Endothelial cell of umbilical vein (primary cell): ENCODE data around the gene DNAJC28. TPM values are rescaled to one million over a fixed set of nuclear protein-coding genes. Genes with fewer than 3 reads are reported as not detected.
A peak's percentile ranks its signal among the peaks of the same experiment; 100 is the strongest.

Experiments
- BruUV-seq: library from RNA; stranded (reverse); fragments of 400-500 nt; replicated peaks from 2 replicates; lab custom pipeline; 2021; lab: Mats Ljungman, UMichigan
- CTCF ChIA-PET: fragments of 300-600, 350-600 bp; sonication (Branson Sonifier 250); formaldehyde crosslinking; loops from one replicate; lab custom pipeline; 2021; ENCODE audit warnings: antibody characterized with exemption, inconsistent platforms; lab: Charles Lee
- POLR2A ChIA-PET: fragments of 300-600, 350-600 bp; sonication (Branson Sonifier 250); formaldehyde crosslinking; loops from one replicate; lab custom pipeline; 2021; ENCODE audit warnings: antibody characterized with exemption, inconsistent platforms; lab: Charles Lee
- DNase-seq: peaks from one replicate; pipeline ENCODE4 v3.0.0-alpha.2; 2011; ENCODE audit warnings: low read depth, low spot score
- FAIRE-seq: peaks from 2 replicates; lab custom pipeline; 2011; peaks lifted over from hg19 to GRCh38; lab: Jason Lieb, UNC
- H2AFZ ChIP-seq: 2 replicates; pipeline ENCODE4 v1.6.0; 2012; ENCODE audit warnings: low read depth, low read length, control low read depth, inconsistent platforms
- H3K27ac ChIP-seq: 2 replicates; pipeline ENCODE4 v1.5.1; 2011; ENCODE audit warnings: low read depth, mild to moderate bottlenecking, control low read depth, low read length, moderate library complexity; ENCODE audit not compliant: insufficient read depth
- H3K27me3 ChIP-seq, 2 experiments: 2 replicates each; pipeline versions ENCODE4 v1.6.0 to v1.6.1; 2011; ENCODE audit warnings: low read length in 2 of 2, mixed read lengths in 1 of 2; ENCODE audit not compliant: control insufficient read depth in 2 of 2, insufficient read depth in 2 of 2
- H3K36me3 ChIP-seq, 2 experiments: 2 replicates in 1 of 2; 3 replicates in 1 of 2; pipeline ENCODE4 v1.5.1; 2011; ENCODE audit warnings: low read length in 2 of 2, mild to moderate bottlenecking in 1 of 2, moderate library complexity in 1 of 2; ENCODE audit not compliant: control insufficient read depth in 2 of 2, insufficient read depth in 2 of 2; ENCODE audit errors: extremely low read depth in 1 of 2
- H3K4me1 ChIP-seq: 3 replicates; pipeline ENCODE4 v1.5.1; 2011; ENCODE audit warnings: mild to moderate bottlenecking, low read length; ENCODE audit not compliant: control insufficient read depth, insufficient read depth; ENCODE audit errors: extremely low read depth
- H3K4me2 ChIP-seq: 2 replicates; pipeline ENCODE4 v1.6.1; 2011; ENCODE audit warnings: low read length, control low read depth, mixed read lengths; ENCODE audit not compliant: insufficient read depth
- H3K4me3 ChIP-seq, 3 experiments: fragments of 200-600 bp in 1 of 3; sonication (generic), shearing (Covaris generic) in 1 of 3; replicated peaks in 1 of 3; 2 replicates each; pipeline ENCODE4 v1.5.1; 2011 to 2016; ENCODE audit warnings: control low read depth in 3 of 3, low read length in 3 of 3, mild to moderate bottlenecking in 2 of 3, inconsistent platforms in 1 of 3, low read depth in 1 of 3, moderate library complexity in 1 of 3; ENCODE audit not compliant: insufficient read depth in 1 of 3
- H3K79me2 ChIP-seq: 2 replicates; pipeline ENCODE4 v1.6.0; 2012; ENCODE audit warnings: low read length, inconsistent platforms; ENCODE audit not compliant: control insufficient read depth, insufficient read depth
- H3K9ac ChIP-seq: replicated peaks from 2 replicates; pipeline ENCODE3; 2011; ENCODE audit warnings: low read length, control low read depth; ENCODE audit not compliant: insufficient read depth; ENCODE audit errors: extremely low read depth
- H3K9me1 ChIP-seq: replicated peaks from 3 replicates; pipeline ENCODE4 v1.6.0; 2011; ENCODE audit warnings: mild to moderate bottlenecking, low read length; ENCODE audit not compliant: control insufficient read depth, insufficient read depth; ENCODE audit errors: extremely low read depth
- H3K9me3 ChIP-seq: replicated peaks from 2 replicates; pipeline ENCODE4 v1.5.1; 2012; ENCODE audit warnings: low read length, inconsistent platforms; ENCODE audit not compliant: control insufficient read depth, insufficient read depth
- H4K20me1 ChIP-seq: replicated peaks from 2 replicates; pipeline ENCODE3; 2011; ENCODE audit warnings: mild to moderate bottlenecking, low read length; ENCODE audit not compliant: control insufficient read depth, insufficient read depth; ENCODE audit errors: extremely low read depth
- CTCF ChIP-seq, 2 donors: IDR thresholded peaks; 1 replicate in 1 of 2; 2 replicates in 1 of 2; pipeline ENCODE4 v1.5.1; 2011; ENCODE audit warnings: low read length in 2 of 2, mild to moderate bottlenecking in 2 of 2, moderate library complexity in 2 of 2, control low read depth in 1 of 2, inconsistent platforms in 1 of 2, low read depth in 1 of 2; ENCODE audit not compliant: insufficient read depth in 1 of 2; ENCODE audit errors: extremely low read depth in 1 of 2
- EZH2 ChIP-seq: IDR thresholded peaks from 2 replicates; pipeline ENCODE4 v1.6.1; 2012; ENCODE audit warnings: borderline replicate concordance, low read depth, mild to moderate bottlenecking, moderate library complexity, low read length, inconsistent platforms; ENCODE audit not compliant: severe bottlenecking
- FOS ChIP-seq: IDR thresholded peaks from 2 replicates; pipeline ENCODE4 v1.6.1; 2011; ENCODE audit warnings: mild to moderate bottlenecking, low read length, moderate library complexity, borderline replicate concordance; ENCODE audit not compliant: insufficient read depth
- GATA2 ChIP-seq: IDR thresholded peaks from 2 replicates; pipeline ENCODE4 v1.7.0; 2011; ENCODE audit warnings: low read depth, mild to moderate bottlenecking, moderate library complexity, mixed read lengths, low read length; ENCODE audit not compliant: insufficient read length, insufficient read depth
- JUN ChIP-seq: IDR thresholded peaks from 2 replicates; pipeline ENCODE4 v1.6.1; 2011; ENCODE audit warnings: borderline replicate concordance, low read depth; ENCODE audit not compliant: insufficient read length, insufficient read depth
- MAX ChIP-seq: IDR thresholded peaks from 2 replicates; pipeline ENCODE4 v1.6.1; 2011; ENCODE audit not compliant: insufficient read depth, insufficient read length
- MYC ChIP-seq: IDR thresholded peaks from one replicate; pipeline ENCODE4 v1.6.1; 2011; ENCODE audit warnings: mild to moderate bottlenecking, low read depth, low read length
- POLR2A ChIP-seq: IDR thresholded peaks from 2 replicates; pipeline ENCODE4 v1.6.1; 2012; ENCODE audit warnings: low read depth, mild to moderate bottlenecking, control low read depth, low read length
- POLR2AphosphoS5 ChIP-seq: IDR thresholded peaks from 2 replicates; pipeline ENCODE4 v1.6.1; 2012; ENCODE audit warnings: low read depth, mild to moderate bottlenecking, control low read depth, low read length, moderate library complexity; ENCODE audit not compliant: insufficient read depth
- dilution Hi-C: fragments of 300-500 bp; cut with MboI; formaldehyde crosslinking; loops from one replicate; pipeline ENCODE4 v1.15.0; 2019; ENCODE audit warnings: low sequenced_read_pairs; ENCODE audit not compliant: extremely low pct_ligation_motif_present
- intact Hi-C: fragments of 100-400 bp; cut with micrococcal nuclease; formaldehyde crosslinking; loops from one replicate; pipeline ENCODE4 v1.10.0; 2022
- polyA plus RNA-seq, 4 experiments: library from polyadenylated mRNA; depleted of rRNA in 3 of 4; stranded (reverse) in 3 of 4; unstranded in 1 of 4; fragments of >200 nt; gene quantifications; 2 replicates each; pipeline versions ENCODE4 v1.2.1 to v1.2.3, GENCODE V29; 2011 to 2012; ENCODE audit warnings: missing spikeins in 1 of 4
- total RNA-seq: library from RNA; stranded (reverse); gene quantifications from 2 replicates; pipeline ENCODE4 v1.2.3, GENCODE V29; 2021

The DNAJC28 gene
- total and polyA plus RNA-seq, 2 donors (not counting 3 experiments of a cell fraction or from before 2014, with no cell fraction given) = 0.19 to 0.82 TPM

GRCh38 chr21:33481314-33481943 is 10.1 kb downstream of the DNAJC28 start:
- ChIA-PET CTCF (interaction anchor here (1.8 to 2.3 kb wide), 2 partner anchors 10 to 124 kb away, joined by 8 to 14 read pairs; partner anchors contain the start of gene DNAJC28), POLR2A (interaction anchor here (1.9 kb wide), 1 partner anchor 10 kb away, joined by 22 read pairs; the partner anchor contains the start of gene DNAJC28)

More at GRCh38 chr21:33481314-33481943, 10.1 kb downstream of the DNAJC28 start:
- Histone ChIP-seq H4K20me1 (no peaks in the 10 kb centered on the region), H3K36me3 (no peaks in the 10 kb centered on the region), H3K4me1 (peaks cover 4% of the 10 kb centered on the region), H3K79me2 (peaks cover 6% of the 10 kb centered on the region), H3K9ac (no peak overlapping the region), H3K4me3 (no peak overlapping the region), H3K9me1 (no peaks in the 10 kb centered on the region), H3K4me2 (no peak overlapping the region), H2AFZ (no peak overlapping the region), H3K27me3 (peaks cover 3% of the 10 kb centered on the region in 2 experiments), H3K27ac (no peak overlapping the region), H3K9me3 (no peaks in the 10 kb centered on the region)
- no TSS peak for BruUV-seq
- no peak for TF ChIP-seq MAX
- no peak for TF ChIP-seq GATA2
- TF ChIP-seq CTCF (IDR thresholded peaks at IDR 0.05; ENCODE audit: extremely low read depth in 1 of 2, insufficient read depth in 1 of 2, low read depth in 1 of 2, low read length in 2 of 2) = no peak
- TF ChIP-seq JUN = no peak
- TF ChIP-seq MYC = no peak
- no peak for TF ChIP-seq FOS
- no peak for TF ChIP-seq POLR2AphosphoS5
- TF ChIP-seq EZH2 = no peak
- no peak for TF ChIP-seq POLR2A
- dilution Hi-C loops (no loop called here), intact Hi-C loops (loop anchor here (2.0 kb wide), 1 partner anchor 61 kb away; the partner anchor contains the start of genes GART and SON)
- FAIRE-seq = peak; percentile 8
- DNase-seq = no peak
